MG63 (cell line): ENCODE measurements around the gene ARFGEF2. TPM values are rescaled to one million over a fixed set of nuclear protein-coding genes. Genes with fewer than 3 reads are reported as not detected.

Experiments
- DNase-seq: peaks from one replicate; pipeline ENCODE4 v3.0.0-alpha.2; 2020
- H3K27me3 ChIP-seq: fragments of 250-450 bp; sonication (Bioruptor Pico); 2 replicates; pipeline ENCODE4 v1.5.1; 2020; ENCODE audit warnings: mild to moderate bottlenecking, moderate library complexity
- H3K36me3 ChIP-seq: fragments of 250-450 bp; sonication (Bioruptor Pico); 2 replicates; pipeline ENCODE4 v1.5.1; 2020; ENCODE audit warnings: mild to moderate bottlenecking, moderate library complexity
- H3K4me3 ChIP-seq: fragments of 250-450 bp; sonication (Bioruptor Pico); 2 replicates; pipeline ENCODE4 v1.5.1; 2020; ENCODE audit warnings: mild to moderate bottlenecking, moderate library complexity
- H3K9me3 ChIP-seq: fragments of 250-450 bp; sonication (Bioruptor Pico); 2 replicates; pipeline ENCODE4 v1.5.1; 2020; ENCODE audit warnings: mild to moderate bottlenecking, moderate library complexity
- total RNA-seq: library from RNA; depleted of rRNA; stranded (reverse); fragments of >200 nt; shearing (Covaris generic); gene quantifications from 2 replicates; pipeline ENCODE4 v1.2.3, GENCODE V29; 2014; ENCODE audit warnings: low replicate concordance

ARFGEF2 gene
- total RNA-seq, 1 experiment from 2014 or later = 17.9 TPM

DNA sequence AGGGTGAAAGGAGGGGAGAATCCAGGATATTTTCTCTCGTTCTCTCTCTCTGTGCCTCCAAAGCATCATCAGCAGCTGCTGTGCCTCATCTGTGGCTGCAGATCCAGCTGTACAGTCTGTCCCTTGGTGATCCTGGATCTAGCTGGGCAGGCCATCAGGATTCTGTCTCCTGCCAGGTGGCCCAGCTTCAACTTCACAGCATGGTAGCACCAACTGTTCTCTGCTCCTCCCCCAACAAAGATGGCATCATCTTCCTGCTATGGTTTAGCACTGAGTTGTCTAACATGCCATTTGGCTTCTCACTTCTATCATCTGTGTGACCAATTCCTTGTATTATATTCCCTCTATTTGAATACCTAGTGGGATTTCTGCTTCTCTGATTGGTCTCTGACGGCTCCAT, 28.6 kb upstream of the ARFGEF2 start:
- peak; percentile 28 for DNase-seq
- Histone ChIP-seq H3K9me3 (peaks cover 15% of the 10 kb centered on the region), H3K27me3 (no peaks in the 10 kb centered on the region), H3K4me3 (no peak overlapping the region), H3K36me3 (no peaks in the 10 kb centered on the region)

GRCh38 chr20:48893374-48893773, 28.1 kb upstream of the ARFGEF2 start:
- Histone ChIP-seq H3K36me3 (no peaks in the 10 kb centered on the region), H3K27me3 (no peaks in the 10 kb centered on the region), H3K4me3 (no peak overlapping the region), H3K9me3 (peaks cover 15% of the 10 kb centered on the region)
- no peak for DNase-seq

- peak; percentile 47 for DNase-seq
- no peak overlapping the region for H3K4me3 ChIP-seq
- no peaks in the 10 kb centered on the region for H3K27me3 ChIP-seq
- H3K9me3 ChIP-seq = peaks cover 15% of the 10 kb centered on the region
- H3K36me3 ChIP-seq = no peaks in the 10 kb centered on the region
Observed at GRCh38 chr20:48897305-48898010, 24.1 kb upstream of the ARFGEF2 start.

DNA sequence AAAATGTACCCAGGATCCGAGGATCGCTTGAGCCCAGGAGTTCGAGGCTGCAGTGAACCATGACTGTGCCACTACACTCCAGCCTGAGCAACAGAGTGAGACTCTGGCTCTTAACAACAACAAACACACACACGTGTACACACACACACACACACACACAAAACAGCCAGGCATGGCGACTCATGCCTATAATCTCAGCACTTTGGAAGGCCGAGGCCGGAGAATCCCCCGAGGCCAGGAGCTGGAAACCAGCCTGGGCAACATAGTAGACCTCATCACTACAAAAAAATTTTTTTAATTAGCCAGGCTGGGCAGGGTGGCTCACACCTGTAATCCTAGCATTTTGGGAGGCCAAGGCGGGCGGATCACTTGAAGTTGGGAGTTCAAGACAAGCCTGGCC, 23.3 kb upstream of the ARFGEF2 start:
- Histone ChIP-seq H3K4me3 (no peak overlapping the region), H3K27me3 (no peaks in the 10 kb centered on the region), H3K9me3 (peaks cover 12% of the 10 kb centered on the region), H3K36me3 (no peaks in the 10 kb centered on the region)
- peak; percentile 82 for DNase-seq

- Histone ChIP-seq H3K4me3 (no peak overlapping the region), H3K27me3 (no peaks in the 10 kb centered on the region), H3K36me3 (no peaks in the 10 kb centered on the region), H3K9me3 (peaks cover 5% of the 10 kb centered on the region; the same call in 1 of the 2 replicates)
- no peak for DNase-seq
Observed at GRCh38 chr20:48898896-48899530, 22.5 kb upstream of the ARFGEF2 start.

DNA sequence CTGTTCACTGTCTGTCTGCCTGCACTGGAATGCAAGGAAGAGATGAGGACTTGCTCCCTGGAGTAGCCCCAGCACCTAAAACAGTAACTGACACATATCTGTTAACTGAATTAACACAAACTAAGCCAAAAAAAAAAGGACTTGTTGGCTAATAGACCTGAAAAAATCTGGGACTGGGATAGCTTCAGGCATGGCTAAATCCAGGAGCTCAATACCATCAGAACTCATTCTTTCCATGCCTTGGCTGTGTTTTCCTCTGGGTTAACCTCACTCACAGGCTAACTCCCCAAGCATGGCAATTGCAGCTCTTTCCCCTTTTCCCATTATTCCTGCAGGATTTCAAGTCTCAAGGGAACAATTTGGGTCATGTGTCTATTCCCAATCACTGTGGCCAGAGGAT, 21.6 kb upstream of the ARFGEF2 start:
- Histone ChIP-seq H3K9me3 (no peaks in the 10 kb centered on the region), H3K36me3 (no peaks in the 10 kb centered on the region), H3K4me3 (no peak overlapping the region), H3K27me3 (no peaks in the 10 kb centered on the region)
- DNase-seq = no peak

GRCh38 chr20:48901326-48901725, 20.2 kb upstream of the ARFGEF2 start:
- Histone ChIP-seq H3K27me3 (no peaks in the 10 kb centered on the region), H3K36me3 (no peaks in the 10 kb centered on the region), H3K9me3 (no peaks in the 10 kb centered on the region), H3K4me3 (no peak overlapping the region)
- no peak for DNase-seq

GRCh38 chr20:48903705-48904104, 17.8 kb upstream of the ARFGEF2 start:
- no peak for DNase-seq
- H3K36me3 ChIP-seq = no peaks in the 10 kb centered on the region
- no peak overlapping the region for H3K4me3 ChIP-seq
- H3K27me3 ChIP-seq = no peaks in the 10 kb centered on the region
- H3K9me3 ChIP-seq = no peaks in the 10 kb centered on the region

DNA sequence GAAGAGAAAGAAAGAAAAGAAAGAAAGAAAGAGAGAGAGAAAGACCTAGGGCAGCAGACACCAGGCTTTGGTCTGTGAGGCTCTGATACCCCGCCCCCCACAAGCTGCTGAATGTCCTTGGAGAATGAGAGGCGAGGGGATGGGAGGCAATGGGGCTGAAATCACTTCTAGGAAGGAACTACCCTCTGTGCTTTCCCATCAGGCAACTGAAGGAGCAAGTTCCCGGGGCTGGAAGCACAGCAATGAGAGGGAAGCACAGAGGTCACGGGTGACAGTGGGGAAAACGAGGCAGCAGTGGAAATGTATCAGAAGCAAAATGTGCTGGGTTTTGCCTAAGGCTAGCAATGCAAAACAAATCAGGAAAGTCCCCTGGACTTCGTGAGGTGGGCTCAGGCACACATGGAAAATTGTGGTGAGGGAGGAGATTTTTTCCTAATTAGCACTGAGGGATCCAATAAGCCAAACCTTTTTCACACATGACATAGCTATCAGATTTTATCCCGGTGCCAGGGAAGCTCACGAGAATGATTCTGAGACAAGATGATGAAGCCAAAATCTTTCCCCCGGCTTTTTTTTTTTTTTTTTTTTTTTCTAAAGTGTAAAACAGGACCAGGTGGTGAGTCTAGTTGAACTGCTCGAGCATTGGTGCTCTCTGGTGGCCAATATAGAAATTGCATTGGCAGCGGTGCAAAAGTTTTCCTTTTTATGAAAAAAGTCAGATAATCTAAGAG, 16.8 kb upstream of the ARFGEF2 start:
- peaks cover 6% of the 10 kb centered on the region for H3K9me3 ChIP-seq
- H3K27me3 ChIP-seq = peaks cover 2% of the 10 kb centered on the region; the same call in 1 of the 2 replicates
- peak; percentile 35 for DNase-seq
- no peaks in the 10 kb centered on the region for H3K36me3 ChIP-seq
- H3K4me3 ChIP-seq = no peak overlapping the region

- H3K36me3 ChIP-seq = no peaks in the 10 kb centered on the region
- peaks cover 11% of the 10 kb centered on the region for H3K9me3 ChIP-seq
- H3K4me3 ChIP-seq = no peak overlapping the region
- no peak for DNase-seq
- H3K27me3 ChIP-seq = peaks cover 5% of the 10 kb centered on the region; the same call in 1 of the 2 replicates
Observed at GRCh38 chr20:48905297-48905647, 16.2 kb upstream of the ARFGEF2 start.

DNA sequence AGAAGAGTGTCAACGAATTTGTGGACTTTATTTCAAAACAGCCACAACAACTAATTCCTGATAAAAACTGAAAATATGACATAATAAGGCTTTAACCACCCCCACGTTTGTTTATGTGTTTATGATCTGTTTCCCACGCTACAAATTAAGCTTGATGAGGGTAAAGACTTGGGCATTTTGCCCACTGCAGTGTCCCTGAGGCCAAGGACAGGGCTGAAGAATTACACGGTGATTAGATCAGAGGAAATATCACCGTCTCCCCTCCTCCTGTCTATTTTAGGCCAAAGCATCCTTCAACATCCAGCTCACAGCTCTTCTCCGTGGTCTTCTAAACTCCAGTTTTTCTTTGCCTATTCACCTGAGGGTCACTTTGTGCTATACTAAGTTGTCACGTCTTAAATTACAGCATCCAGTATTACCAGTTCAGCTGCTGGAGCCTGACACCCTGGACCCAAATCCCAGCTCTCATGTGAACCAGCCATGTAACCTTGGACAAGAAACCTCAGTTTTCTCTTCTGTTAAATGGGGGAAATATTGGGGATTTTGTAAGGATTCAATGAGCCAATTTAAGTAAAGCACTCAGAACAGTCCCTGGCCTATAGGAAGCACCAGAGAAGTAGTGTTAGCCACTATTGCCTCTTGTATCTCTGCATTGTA, 15.2 kb upstream of the ARFGEF2 start:
- Histone ChIP-seq H3K4me3 (no peak overlapping the region), H3K27me3 (peaks cover 5% of the 10 kb centered on the region; the same call in 1 of the 2 replicates), H3K36me3 (no peaks in the 10 kb centered on the region), H3K9me3 (peaks cover 11% of the 10 kb centered on the region)
- DNase-seq = no peak

- peaks cover 5% of the 10 kb centered on the region; the same call in 1 of the 2 replicates for H3K27me3 ChIP-seq
- DNase-seq = no peak
- no peak overlapping the region for H3K4me3 ChIP-seq
- no peaks in the 10 kb centered on the region for H3K36me3 ChIP-seq
- H3K9me3 ChIP-seq = peaks cover 11% of the 10 kb centered on the region
Observed at GRCh38 chr20:48908656-48909319, 12.7 kb upstream of the ARFGEF2 start.

DNA sequence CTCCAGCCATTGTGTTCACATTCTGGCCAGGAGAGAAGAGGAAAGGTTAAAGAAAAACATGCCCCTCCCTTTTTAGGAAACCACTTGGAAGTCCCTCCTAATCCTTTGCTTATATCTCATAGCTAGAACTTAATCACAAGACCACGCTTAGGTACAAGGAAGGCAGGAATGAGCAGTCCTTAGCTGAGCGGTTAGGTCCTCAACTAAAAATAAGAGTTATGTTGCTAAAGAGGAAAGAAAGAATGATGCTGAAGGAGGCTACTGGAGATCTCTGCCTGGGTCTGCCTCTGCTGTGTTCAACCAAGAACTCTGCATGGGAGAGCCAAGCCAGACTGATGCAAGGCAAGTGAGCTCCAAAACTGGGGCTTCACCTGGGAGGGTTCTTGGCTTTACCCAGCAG, 11.6 kb upstream of the ARFGEF2 start:
- peaks cover 11% of the 10 kb centered on the region for H3K9me3 ChIP-seq
- no peak overlapping the region for H3K4me3 ChIP-seq
- H3K36me3 ChIP-seq = no peaks in the 10 kb centered on the region
- no peak for DNase-seq
- peaks cover 5% of the 10 kb centered on the region; the same call in 1 of the 2 replicates for H3K27me3 ChIP-seq

DNA sequence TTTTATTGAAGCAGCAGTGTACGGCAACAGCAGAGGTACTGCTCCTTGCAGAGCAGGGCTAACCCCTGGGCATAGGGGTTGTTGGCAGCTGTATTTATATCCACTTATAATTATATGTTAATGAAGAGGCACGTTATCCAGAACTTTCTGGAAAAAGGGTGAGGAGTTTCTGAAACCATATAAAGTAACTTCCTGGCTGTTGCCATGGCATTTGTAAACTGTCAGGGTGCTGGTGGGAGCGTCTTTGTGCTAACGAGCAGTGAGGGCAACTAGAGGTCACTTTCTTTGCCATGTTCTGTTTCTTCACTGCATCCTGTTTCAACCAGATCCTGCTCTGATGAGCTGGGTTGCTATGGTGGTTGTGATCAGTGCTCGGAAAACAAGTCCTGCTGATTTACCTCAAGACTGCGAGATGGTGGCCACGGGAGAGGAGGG, 11.1 kb upstream of the ARFGEF2 start:
- Histone ChIP-seq H3K36me3 (no peaks in the 10 kb centered on the region), H3K4me3 (no peak overlapping the region), H3K9me3 (peaks cover 11% of the 10 kb centered on the region), H3K27me3 (peaks cover 5% of the 10 kb centered on the region; the same call in 1 of the 2 replicates)
- DNase-seq = no peak

- no peak for DNase-seq
- H3K9me3 ChIP-seq = peaks cover 11% of the 10 kb centered on the region
- no peak overlapping the region for H3K4me3 ChIP-seq
- peaks cover 5% of the 10 kb centered on the region; the same call in 1 of the 2 replicates for H3K27me3 ChIP-seq
- no peaks in the 10 kb centered on the region for H3K36me3 ChIP-seq
Observed at GRCh38 chr20:48912065-48912464, 9.4 kb upstream of the ARFGEF2 start.

GRCh38 chr20:48916699-48917098, 4.8 kb upstream of the ARFGEF2 start:
- Histone ChIP-seq H3K27me3 (no peaks in the 10 kb centered on the region), H3K4me3 (no peak overlapping the region), H3K36me3 (no peaks in the 10 kb centered on the region), H3K9me3 (no peaks in the 10 kb centered on the region)
- no peak for DNase-seq
